Activated CD8-positive, alpha-beta memory T cell treated with anti-CD3 and anti-CD28 coated beads for 1 hour (primary cell): Measurements from ENCODE around the gene THAP5.

ENCODE experiments used
- DNase-seq, 2 donors: peaks; one replicate each; pipeline ENCODE4 v3.0.0-alpha.2; 2020; ENCODE audit warnings: low read depth in 1 of 2; ENCODE audit errors: extremely low read depth in 1 of 2

Gene THAP5

GRCh38 chr7:108535744-108536143 lies 33.8 kb downstream of the THAP5 start:
- DNase-seq, result no peak

DNA sequence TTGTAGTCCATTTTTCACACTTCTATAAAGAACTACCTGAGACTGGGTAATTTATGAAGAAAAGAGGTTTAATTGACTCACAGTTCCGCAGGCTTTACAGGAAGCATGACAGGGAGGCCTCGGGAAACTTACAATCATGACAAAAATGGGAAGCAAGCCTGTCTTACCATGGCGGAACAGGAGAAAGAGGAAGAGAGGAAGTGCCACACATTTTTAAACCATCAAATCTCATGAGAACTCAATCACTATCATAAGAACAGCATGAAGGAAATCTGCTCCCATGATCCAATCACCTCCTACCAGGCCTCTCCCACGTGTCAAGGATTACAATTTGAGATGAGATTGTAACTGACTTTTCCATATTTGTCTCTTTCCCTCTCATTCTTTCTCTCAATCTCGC lies 34.2 kb downstream of the THAP5 start:
- no peak for DNase-seq

- DNase-seq, result no peak
Measured at GRCh38 chr7:108533712-108534111, 35.8 kb downstream of the THAP5 start.

GRCh38 chr7:108529341-108529740 lies 40.2 kb downstream of the THAP5 start:
- no peak for DNase-seq

DNA sequence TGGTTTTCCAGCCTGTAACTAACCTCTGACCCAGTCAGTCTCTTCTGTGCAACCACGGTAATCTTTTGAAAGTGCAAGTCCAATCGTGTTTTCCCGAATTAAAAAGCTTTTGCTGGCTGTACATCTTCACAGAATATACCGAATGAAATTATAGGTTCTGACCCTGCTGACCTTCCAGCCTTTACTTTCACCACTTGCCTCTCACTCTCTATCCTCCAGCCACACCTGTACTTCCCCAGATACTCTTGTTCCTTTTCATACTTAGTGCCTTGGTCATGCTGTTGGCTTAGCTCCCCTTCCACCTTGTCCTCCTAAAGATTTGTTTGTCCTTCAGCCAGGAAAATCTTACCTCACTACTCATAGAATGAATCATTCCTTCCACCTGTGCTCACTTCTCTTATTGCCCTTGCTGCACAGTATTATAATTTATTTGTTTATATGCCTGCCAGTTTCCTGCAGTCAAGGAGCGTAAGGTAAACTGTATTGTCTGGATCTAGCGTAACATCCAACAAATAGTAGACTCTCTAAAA lies 41.3 kb downstream of the THAP5 start:
- DNase-seq, result no peak

GRCh38 chr7:108526768-108527017 lies 42.8 kb downstream of the THAP5 start:
- no peak for DNase-seq

DNA sequence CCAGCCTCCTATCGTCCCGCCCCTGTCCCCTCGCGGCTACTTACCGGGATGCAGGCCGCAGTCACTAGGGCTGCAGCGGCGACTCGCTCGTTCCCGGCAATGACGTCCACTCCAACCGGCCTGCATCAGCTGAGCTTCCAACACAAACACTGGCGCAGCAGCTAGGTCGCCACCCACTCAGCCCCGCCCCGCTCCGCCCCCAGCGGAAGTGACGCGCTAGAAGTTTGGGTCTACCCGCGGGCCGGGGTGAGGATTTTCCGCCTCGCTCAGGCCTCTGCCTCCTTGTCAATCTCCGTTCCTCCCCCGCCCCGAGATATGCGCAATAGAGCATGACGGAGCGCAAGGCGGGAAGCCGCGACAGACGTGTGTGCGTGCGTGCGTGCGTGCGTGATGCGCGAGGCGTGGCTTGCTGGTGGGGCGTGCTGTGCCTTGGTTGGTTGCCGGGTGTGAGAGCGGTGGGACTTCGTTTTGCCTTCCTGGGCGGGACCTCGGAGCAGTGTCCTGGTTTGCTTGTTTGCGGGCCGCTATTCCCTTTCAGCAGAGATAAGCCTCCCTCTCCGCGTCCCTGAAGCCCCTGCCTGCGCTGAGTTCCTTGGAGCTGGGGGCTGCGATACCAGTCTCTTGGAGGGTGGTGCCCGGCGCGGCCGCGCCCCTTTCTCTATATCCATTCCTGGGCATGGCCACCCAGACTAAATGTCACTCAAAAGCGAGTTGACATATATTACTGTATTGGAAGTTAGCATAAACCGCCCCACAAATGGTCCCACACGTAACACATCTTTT lies 43.3 kb downstream of the THAP5 start, which contains the start of gene PNPLA8:
Gene PNPLA8, minus strand, starts transcription at position 151 of the 783 bp plus-strand sequence. CDS start 10,644 bp downstream, outside the sequence.
- peak; percentile 99 to 100 for DNase-seq

DNA sequence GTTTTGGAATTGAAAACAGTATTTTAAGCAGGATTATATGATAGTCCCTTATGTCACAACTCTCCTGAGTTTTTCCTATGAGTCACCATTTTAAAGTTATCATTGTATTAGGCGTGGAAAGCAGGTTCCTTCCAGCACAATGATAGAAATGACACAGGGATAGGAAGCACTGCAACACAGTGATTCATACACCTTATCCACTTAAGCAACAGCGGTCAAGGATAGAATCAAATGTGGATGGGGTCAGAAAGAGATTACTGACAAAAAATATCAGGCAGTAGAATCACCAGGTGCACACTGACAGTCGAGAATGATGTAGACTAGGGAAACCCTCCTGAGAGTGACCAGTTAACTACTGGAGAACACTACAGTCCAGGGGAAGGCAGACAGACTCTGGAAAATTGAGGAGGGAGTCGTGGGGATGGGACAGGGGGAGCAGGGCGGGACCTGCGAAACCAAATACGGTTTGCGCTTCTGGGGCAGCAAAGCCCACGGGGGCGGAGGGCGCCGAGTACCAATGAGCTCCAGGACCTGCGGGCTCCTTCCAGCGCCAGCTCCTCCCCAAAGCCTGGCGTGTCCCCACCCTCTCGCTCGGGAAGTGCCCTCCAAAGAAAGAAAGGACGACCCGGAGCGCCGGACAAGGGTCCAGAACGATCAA lies 44.0 kb downstream of the THAP5 start:
- peak in 1 of 2 donors; percentile 18 for DNase-seq

DNA sequence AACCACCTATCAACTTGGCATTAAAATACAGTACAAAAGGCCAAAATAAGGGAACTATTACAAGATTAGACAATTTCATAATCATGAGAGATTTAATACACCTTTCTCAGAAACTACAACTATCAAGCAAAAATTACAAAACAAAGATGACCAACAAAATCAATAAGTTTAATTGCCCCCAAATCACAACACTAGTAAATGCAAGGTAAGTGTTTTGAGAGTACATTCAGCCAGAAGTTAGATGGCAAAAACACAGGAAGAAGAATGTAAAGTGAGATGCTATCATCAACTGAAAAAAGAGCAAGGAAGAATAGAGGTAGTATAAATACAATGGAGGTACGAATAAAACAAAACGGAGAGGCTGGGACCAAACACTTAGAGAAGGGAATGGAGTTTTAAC lies 46.7 kb downstream of the THAP5 start:
- no peak for DNase-seq

- DNase-seq, result no peak
Measured at GRCh38 chr7:108517951-108518350, 51.6 kb downstream of the THAP5 start.

DNA sequence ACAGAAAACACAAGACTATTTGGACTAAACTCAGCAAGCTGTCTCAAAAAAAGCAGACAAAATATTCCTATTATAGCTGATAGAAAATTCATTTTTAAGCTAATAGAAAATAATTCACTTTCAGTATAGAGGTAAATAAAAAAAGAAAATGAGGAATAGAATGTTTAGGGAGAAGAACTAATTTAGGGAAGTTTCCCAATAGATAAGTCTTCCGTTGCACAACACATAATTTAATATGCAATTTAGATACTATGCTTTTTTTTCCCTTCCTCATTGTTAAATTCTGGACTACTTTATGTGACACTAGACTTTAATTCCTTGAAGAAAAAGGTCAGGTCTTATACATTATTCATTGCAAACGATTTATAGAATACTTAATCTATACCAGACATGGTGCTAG lies 53.9 kb downstream of the THAP5 start:
- DNase-seq, result no peak

DNA sequence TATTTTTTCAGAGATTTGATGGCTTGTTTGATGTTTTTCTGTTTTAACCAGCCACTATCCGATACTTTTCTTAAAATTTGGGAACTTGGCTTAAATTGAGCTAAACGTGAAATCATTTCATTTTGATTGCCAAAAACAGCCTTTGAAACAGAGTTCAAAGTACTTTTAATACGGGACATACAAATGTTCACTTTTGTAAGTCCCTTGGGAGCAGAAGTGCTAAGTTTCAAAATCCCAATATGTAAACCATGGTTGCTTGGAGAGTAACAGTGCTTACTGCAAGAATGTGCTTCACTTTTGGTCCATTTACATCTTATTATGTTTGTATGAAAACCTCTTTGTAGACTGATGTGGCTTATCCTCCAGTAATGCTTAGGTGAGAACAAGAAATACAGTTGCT lies 54.5 kb downstream of the THAP5 start:
- no peak for DNase-seq
